CD4-positive, alpha-beta T cell treated with Interferon gamma for 1 hour (primary cell): ENCODE measurements around the gene EFCAB11.

Source experiments
- DNase-seq: peaks from one replicate; pipeline ENCODE4 v3.0.0-alpha.2; 2020

Gene EFCAB11

GRCh38 chr14:89753828-89754412, 200.6 kb downstream of the EFCAB11 start:
- no peak for DNase-seq

DNA sequence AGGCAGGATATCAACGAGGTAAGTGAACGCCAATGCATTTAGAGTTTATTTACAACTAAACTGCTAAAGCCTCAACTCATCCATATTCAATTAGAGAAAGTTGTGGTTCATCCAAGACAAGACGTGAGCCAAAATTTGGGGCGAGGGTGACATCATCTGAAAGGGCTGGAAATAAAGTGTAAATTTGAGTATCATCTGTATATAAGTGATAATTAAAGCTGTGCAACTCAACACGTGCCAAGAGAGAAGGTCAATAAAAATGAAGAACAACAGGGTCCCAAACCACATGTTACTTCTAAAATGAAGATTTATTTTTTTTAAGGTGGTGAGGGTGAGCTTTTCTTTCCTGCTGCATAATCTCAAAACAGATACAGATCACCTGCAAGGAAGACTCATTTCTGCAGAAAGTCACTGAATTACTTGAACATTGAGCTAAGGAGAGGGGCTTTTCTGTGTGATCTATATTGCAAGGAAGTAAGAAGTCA, 203.6 kb downstream of the EFCAB11 start:
- DNase-seq: no peak

GRCh38 chr14:89750281-89750755, 204.2 kb downstream of the EFCAB11 start:
- DNase-seq: no peak

DNA sequence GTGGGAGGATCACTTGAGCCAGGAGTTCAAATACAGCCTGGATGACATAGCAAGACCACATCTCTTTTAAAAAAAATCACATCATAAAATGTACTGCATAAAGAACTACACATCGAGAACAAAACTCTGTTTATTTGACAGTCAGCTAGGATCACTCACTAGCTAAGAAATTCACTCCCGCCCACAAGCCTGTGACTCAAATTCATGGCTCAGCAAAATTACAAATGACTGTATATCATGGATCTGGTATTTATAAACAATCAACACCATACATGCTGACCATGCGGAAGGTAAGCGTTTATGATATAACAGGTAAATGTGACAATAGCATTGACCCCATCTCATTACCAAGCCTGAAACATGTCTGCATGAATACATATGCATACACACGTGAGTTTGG, 206.5 kb downstream of the EFCAB11 start:
- no peak for DNase-seq

DNA sequence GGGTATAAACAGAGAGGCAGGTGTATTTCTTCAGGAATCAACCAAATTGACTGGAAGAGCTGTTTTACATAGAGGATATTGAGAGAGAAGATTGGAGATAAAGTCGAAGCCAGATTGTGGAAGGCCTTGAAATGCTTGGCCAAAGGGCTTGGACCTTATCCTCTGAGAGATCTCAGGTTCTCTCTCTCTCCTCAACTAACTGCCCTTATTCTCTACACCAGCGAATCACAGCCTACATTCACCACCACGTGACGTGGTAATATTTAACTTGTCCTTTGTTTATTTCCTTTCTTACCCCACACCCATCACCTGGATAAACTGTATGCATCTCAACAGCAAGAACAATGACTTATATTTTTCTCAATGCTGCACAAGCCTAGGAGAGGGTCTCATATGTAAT, 207.4 kb downstream of the EFCAB11 start:
- DNase-seq: no peak

DNA sequence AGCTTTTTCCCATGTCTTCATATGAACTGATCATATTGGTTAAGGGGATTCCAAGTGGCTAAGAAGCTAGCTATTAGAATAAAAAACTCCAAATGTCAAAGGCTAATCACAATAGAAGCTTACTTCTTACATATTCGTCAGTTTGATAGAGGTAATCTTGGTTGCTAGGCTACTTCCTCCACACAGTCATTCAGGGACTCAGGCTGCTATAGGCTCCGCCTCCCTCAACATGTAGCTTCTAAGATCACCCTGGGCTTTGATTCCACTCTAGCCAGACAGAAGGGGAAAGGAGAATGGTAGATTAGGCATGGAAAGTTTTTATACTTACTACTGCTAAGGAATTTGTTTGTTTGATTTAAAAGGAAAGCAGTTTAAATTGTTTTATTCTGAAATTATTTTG, 207.9 kb downstream of the EFCAB11 start:
- no peak for DNase-seq

DNA sequence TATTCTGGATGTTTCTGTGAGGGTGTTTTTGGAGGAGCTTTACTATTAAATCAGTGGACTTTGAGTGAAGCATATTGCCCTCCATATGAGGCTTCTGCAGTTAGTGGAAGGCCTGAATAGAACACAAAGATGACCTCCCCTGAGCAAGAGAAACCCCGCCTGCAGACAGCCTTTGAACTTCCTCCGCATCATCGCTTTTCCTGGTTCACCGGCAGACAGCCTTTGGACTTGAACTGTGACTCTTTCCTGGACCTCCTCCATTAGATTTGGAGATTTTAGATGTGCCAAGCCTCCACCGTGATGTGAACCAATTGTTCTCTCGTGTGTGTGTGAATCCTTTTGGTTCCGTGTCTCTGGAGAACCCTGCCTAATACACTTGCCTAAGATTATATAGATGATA, 208.4 kb downstream of the EFCAB11 start:
- DNase-seq: no peak
